ENCODE measurements around the gene ROBO1.

DNA sequence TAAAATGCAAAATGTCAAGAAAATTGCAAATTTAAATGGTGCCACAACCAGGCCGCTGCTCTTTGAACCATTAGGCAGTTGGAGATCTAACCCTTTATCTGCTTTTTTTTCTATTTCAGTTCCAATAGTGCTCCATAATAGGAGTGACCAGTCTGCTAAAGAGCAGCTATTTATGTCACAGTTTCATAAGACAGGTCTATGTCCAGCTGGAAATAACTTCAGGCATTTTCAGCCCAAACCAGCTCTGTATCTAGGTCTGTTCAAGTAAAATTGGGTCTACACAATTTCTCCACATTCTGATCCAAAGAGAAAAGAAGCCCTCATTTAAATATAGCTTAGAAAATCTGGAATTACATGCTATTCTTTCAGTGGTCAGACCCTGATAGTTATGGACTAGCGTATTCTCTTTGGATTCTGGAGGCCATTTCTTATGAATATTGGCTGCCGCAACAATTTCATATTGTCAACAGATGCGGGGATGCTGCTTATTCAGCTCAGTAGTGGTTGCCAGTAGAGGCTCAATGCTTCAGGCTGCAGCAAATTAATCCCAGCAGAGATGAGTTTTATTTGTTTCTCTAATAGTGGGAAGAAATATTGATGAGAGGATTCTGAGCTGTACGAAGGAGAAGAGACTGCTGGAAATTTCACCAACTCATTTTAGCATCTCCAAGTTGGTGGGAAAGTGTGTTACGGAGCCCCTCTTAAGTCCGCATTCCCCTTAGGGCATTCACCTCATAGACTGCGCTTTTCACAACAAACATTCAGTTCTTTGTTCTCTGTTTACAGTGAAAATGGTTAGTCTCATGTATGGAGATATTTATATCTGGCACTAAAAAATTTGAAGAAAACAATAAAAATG lies 887.0 kb downstream of the ROBO1 start:
- TF ChIP-seq, protein P1, sequence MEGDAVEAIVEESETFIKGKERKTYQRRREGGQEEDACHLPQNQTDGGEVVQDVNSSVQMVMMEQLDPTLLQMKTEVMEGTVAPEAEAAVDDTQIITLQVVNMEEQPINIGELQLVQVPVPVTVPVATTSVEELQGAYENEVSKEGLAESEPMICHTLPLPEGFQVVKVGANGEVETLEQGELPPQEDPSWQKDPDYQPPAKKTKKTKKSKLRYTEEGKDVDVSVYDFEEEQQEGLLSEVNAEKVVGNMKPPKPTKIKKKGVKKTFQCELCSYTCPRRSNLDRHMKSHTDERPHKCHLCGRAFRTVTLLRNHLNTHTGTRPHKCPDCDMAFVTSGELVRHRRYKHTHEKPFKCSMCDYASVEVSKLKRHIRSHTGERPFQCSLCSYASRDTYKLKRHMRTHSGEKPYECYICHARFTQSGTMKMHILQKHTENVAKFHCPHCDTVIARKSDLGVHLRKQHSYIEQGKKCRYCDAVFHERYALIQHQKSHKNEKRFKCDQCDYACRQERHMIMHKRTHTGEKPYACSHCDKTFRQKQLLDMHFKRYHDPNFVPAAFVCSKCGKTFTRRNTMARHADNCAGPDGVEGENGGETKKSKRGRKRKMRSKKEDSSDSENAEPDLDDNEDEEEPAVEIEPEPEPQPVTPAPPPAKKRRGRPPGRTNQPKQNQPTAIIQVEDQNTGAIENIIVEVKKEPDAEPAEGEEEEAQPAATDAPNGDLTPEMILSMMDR (IDR thresholded peaks at IDR 0.05), result no peak
- TF ChIP-seq POLR2A (IDR thresholded peaks at IDR 0.05), result no peak

Data from thyroid gland (tissue), 4 donors.